Articular chondrocyte of knee joint (primary cell): ENCODE data around the gene SF3B3. TPM values are rescaled to one million over a fixed set of nuclear protein-coding genes. Genes with fewer than 3 reads are reported as not detected.

ENCODE experiments used
- small RNA-seq: library from RNA; depleted of rRNA; stranded (forward); fragments of <200 nt; gene quantifications from one replicate; pipeline ENCODE3, GENCODE V24; 2012
- total RNA-seq: library from RNA; depleted of rRNA; stranded (reverse); fragments of >200 nt; gene quantifications from 2 replicates; pipeline ENCODE4 v1.2.3, GENCODE V29; 2012

The SF3B3 gene
- total RNA-seq: 149 and 155 TPM in 2 replicates

GRCh38 chr16:70523743-70524398, at the start of gene SF3B3:
TSS of gene SF3B3 (plus strand) at chr16:70523816. CDS start at chr16:70526657, 2,841 bp downstream.

GRCh38 chr16:70523076-70523742, 407 bp upstream of the SF3B3 start, which contains the start of gene COG4:
TSS of gene COG4 (minus strand) at chr16:70523554. CDS start at chr16:70523543, 11 bp downstream.

Small RNA genes within 50 kb of the gene (small RNA-seq; reads per million reads assigned to genes)
- gene SNORD111 (2.5 reads per million, percentile 78 among the genes with 10 or more reads in this experiment), gene SNORD111B (89.3 reads per million, percentile 98 among the genes with 10 or more reads in this experiment)

Other genes with a start within 250 kb of the SF3B3 start
- gene AARS1, start 234.3 kb upstream of the SF3B3 start, total RNA-seq: 103 and 115 TPM in 2 replicates
- gene DDX19B, start 224.6 kb upstream of the SF3B3 start, total RNA-seq: 34.8 and 36.3 TPM in 2 replicates
- gene DDX19A, start 176.9 kb upstream of the SF3B3 start, total RNA-seq: 36.7 and 36.8 TPM in 2 replicates
- 17.8 and 23.9 TPM in 2 replicates for gene ST3GAL2, start 84.7 kb upstream of the SF3B3 start, total RNA-seq
- 9.6 and 11.0 TPM in 2 replicates for gene FCSK, start 69.2 kb upstream of the SF3B3 start, total RNA-seq
- gene COG4, start 262 bp upstream of the SF3B3 start, total RNA-seq: 52.9 and 76.6 TPM in 2 replicates
- 5.7 and 7.1 TPM in 2 replicates for gene IL34, start 122.7 kb downstream of the SF3B3 start, total RNA-seq
- 62.7 and 85.7 TPM in 2 replicates for gene MTSS2, start 162.2 kb downstream of the SF3B3 start, total RNA-seq